ENCODE data around the gene LRWD1. TPM values are rescaled to one million over a fixed set of nuclear protein-coding genes. Genes with fewer than 3 reads are reported as not detected.
A peak's percentile ranks its signal among the peaks of the same experiment; 100 is the strongest.
"Not testable (repeated sequence)": the region's sequence is repeated elsewhere in the genome, so short reads cannot be mapped to it uniquely, and the experiment has no call there.

The LRWD1 gene
- polyA plus RNA-seq, 5 donors, result 11.6 to 24.6 (median 16.4) TPM

DNA sequence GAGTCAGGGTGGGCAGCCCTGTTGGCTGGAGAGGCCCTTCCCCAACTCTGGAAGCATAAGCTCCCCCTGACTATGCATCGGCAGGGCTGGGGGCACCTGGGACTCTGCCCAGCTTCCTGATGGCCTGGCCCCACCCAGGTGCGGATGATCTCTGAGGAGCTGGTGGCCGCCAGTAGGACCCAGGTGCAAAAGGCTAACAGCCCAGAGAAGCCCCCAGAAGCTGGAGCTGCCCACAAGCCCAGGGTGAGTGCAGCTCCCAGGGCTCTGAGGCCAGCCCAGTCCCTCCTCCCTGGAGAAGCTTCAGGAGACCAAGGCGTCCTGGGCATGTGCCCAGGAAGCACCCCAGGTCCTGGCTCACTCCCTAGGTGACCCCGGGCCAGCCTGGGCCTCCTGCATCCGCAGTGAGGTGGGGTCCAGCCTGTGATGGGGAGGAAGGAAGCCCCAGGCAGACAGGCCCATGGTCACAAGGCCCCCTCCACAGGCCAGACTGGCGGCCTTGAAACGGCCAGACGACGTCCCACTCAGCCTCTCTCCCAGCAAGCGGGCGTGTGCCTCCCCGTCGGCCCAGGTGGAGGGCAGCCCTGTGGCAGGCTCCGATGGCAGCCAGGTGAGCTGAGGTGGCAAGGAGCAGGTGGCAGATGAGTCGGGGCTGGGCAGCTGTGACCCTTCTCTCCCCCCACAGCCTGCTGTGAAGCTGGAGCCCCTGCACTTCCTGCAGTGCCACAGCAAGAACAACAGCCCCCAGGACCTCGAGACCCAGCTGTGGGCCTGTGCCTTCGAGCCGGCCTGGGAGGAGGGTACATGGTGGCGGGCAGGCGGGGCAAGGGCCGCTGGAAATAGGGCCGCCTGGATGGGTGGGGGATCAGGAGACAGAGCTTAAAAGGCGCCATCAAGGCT lies 3.0 kb downstream of the LRWD1 start:
- DNase-seq, result no peak

DNA sequence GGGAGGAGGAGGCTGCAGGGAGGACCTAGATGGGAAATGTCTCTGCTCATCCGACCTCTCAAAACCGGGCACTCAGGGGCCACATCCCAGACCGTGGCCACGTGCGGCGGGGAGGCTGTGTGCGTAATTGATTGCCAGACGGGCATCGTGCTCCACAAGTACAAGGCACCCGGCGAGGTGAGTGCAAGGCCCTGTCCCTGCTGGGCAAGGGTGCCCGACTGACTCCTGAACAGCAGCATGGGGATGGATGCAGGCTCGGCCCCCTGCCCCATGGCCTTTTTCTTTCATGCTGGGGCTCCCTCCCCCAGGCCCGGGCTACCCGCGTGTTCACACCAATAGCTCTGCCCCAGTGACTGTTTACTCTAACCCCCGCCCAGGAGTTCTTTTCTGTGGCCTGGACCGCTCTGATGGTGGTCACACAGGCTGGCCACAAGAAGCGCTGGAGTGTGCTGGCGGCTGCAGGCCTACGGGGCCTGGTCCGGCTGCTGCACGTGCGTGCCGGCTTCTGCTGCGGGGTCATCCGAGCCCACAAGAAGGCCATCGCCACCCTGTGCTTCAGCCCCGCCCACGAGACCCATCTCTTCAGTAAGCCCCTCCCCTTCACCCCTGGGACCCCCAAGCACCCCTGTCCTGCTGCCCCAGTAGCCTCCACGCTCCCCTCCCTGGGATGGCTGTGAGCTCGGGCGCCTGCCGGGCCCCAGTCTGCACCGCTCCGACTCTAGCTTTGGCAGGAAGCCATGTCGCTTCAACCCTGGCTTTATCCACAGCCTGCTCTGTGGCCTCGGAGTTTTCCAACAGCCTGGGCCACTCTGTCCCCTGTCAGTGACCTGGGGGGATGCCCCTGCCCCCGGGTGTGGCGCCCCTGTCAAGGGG lies 3.9 kb downstream of the LRWD1 start:
- no peak for DNase-seq

- no peak for DNase-seq
These were observed 4.7 kb downstream of the LRWD1 start for GRCh38 chr7:102469351-102469971.

DNA sequence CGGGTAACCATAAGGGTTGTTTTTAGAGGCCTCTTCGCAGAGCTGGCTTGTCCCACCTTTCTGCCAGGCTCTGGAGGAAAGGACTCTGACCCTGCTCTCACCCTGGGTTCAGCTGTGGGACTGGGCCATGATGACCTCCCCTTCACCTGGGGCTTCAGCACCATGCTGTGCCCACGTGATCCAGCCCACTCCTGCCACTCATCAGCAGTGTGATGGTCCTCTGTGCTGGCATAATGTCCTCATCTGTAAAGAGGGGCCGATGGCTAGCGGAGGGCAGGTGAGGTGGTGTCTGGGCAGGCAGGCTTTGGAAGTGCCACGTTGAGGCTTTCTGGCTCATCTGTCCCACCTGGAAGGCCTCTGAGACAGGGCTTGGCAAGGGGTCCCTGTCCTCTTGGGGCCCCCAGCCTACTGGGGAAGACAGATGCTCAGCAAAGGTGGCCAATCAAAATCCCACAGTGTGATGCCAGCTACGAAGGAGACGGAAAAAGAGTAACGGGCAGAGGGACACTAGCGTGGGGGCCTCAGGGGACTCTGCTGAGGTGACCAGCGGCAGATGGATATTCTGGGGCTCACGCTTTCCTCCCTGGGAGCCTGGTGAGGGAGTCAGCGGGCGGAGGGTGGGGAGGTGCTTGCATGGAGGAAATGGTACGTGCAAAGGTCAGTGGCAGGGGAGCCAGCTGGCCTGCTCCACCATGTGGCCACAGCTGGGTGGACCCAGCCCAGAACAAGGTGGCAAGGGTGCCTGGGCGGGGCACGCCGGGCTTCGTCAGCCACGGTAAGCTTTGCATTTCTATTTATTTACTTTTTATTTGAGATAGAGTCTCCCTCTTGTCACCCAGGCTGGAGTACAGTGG lies 5.4 kb downstream of the LRWD1 start:
- no peak for DNase-seq

GRCh38 chr7:102471791-102472125 lies 7.0 kb downstream of the LRWD1 start:
- no peak for DNase-seq

GRCh38 chr7:102472126-102473041 lies 7.6 kb downstream of the LRWD1 start:
- DNase-seq, result no peak

DNA sequence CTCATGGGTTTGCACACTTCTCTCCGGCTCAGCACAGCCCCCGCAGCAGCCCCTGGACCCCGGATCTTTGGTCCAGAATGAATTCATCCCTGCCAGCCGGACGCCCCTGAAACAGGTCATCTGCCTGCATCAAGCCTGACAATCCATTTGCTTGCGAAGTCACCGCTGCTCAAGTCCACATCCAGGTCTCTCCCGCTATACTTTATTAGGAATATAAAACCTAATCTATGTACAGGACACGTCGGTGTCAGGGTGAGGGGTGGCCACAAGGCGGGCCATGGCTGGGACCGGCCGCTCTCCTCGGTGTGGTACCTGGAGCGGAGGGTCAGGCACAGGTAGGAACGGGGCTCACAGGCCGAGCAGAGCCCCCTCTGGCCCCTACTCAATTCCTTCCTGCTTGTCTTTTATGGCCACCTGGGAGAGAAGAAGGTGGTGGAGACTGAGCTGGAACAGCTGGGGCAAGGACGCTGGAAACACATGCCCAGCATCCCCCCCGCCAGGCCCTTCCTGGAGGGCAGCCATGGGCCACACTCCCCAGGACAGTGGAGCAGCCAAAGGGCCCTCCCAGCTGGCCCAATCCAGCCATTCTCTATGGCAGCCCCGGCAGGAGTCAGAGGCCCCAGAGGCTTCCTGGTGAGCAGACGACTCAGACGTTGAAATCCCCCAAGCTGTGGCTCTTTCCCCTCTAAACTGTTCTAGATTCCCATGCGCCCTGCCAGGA lies 8.6 kb downstream of the LRWD1 start:
- no peak for DNase-seq

DNA sequence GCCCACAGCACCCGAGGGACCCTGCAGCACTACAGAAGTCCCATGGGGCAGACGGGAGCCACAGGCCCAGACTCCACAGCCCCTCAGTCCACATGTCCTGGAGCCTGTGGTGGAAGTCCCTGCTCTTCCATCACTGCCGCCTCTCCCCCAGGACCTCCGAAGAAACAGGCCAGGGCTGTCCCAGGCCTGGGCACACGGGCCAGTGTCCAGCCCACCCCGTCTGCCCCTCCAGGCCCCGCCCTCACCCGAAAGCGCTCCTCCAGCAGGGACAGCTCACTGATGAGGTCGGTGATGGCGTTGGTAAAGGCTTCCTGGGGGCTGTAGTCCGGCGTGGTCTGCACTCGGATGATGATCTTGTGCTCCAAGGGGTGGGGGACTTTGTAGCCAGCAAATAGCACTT lies 9.3 kb downstream of the LRWD1 start:
- not testable (repeated sequence) for DNase-seq

- not testable (repeated sequence) for DNase-seq
These were observed 10.1 kb downstream of the LRWD1 start for GRCh38 chr7:102474736-102475435.

DNA sequence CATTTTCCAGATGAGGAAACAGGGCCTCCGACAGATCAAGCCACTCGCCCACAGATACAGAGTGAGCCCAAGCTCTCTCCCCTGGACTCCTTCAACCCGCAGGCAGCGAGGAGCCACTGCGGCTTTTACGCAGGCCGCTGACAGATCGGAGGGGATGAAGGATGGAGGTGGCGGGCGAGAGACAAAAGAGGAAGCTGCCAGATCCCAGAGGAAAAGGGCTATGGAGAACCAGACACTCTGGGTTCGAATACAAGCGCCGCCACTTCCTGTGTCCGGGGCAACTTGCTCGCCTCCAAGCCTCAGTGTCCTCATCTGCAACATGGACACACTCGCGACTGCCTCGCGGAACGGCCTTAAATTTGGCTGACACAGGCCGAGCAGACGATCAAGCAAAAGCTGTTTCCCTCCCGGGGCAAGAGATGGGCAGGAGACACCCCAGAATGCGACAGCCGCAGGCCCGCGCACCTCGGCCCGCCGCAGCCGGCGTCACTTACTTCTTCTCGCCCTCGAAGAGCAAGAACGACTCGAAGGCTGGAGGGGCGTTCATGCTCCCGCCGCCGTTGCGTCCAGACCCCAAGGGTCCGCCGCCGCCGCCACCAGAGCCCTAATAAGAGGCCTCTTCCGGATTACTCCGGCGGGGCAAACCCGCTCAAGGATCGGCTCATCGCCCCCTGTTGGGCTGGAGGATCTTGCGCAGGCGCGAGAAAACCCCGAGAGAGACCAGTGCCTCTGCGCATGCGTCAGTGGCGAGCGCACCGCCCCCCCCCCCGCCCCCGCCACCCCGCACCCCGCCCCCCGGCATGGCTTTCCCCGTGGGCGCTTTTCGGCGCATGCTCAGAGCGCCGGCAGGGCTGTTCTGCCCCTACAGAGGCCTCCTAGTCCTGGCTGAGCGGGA lies 13.8 kb downstream of the LRWD1 start, which contains the start of gene POLR2J:
Gene POLR2J (minus strand): TSS at position 609 of the 895 bp plus-strand sequence. CDS start 62 bp downstream, at position 547.
- DNase-seq, result peak in 1 of 2 donors; percentile 75

- not testable (repeated sequence) for DNase-seq
These were observed 14.4 kb downstream of the LRWD1 start for GRCh38 chr7:102479209-102479584.

DNA sequence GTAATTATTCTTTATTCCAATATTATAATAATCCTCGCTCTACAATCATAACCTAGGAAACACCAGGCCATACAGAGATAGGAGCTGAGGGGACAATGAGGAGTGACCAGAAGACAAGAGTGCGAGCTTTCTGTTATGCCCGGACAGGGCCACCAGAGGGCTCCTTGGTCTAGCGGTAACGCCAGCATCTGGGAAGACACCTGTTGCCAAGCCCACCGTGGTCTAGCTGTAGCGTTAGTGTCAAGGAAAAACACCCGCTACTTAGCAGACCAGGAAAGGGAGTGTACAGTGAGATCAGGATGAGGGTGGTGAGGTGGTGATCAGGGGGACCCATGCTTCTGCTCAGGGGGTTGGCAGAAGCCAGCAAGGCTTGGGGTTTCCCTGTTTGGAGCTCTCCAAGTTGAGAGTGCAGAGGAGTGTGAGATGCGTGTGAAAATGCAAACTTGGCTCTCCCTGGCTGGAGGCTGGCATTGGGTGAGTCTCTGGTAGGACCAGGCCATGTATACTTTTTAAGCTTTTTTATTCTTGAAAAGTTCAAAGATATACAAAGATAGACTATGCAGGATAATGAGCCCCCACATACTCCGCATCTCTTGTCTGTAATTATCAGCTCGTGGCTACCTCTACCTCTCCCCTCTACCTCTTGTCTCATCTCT lies 15.3 kb downstream of the LRWD1 start:
- DNase-seq, result not testable (repeated sequence)

- DNase-seq, result not testable (repeated sequence)
These were observed 17.2 kb downstream of the LRWD1 start for GRCh38 chr7:102481962-102482361.

- not testable (repeated sequence) for DNase-seq
These were observed 19.5 kb downstream of the LRWD1 start for GRCh38 chr7:102484317-102484716.

DNA sequence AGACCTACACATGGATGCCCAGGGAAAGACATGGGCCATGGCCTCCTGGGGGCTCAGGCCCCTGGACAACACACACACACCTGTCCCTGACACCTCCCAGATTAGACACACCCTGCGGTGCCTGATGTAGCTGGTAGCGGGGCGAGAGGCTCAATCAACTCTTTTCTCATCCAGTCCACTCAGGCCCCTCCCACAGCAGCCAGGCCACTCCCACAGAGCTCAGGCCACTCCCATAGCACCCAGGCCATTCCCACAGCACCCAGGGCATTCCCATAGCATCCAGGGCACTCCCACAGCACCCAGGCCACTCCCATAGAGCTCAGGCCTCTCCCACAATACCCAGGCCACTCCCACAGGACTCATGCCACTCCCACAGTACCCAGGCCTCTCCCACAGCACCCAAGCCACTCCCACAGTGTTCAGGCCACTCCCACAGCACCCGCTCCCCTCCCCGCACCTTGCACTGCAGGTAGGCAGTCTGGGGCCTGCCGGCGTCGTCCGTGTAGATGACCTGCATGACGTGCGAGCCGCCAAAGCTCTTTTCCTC lies 25.8 kb downstream of the LRWD1 start:
- not testable (repeated sequence) for DNase-seq

- not testable (repeated sequence) for DNase-seq
These were observed 28.6 kb downstream of the LRWD1 start for GRCh38 chr7:102493220-102493935.

Data from right lung (tissue), 5 donors.